Cardiac muscle cell (in vitro differentiated cells and primary cell): Measurements from ENCODE around the gene ANO10. TPM values are rescaled to one million over a fixed set of nuclear protein-coding genes. Genes with fewer than 3 reads are reported as not detected.

Experiments used
- DNase-seq, 2 donors: peaks; one replicate each; pipeline versions ENCODE4 v3.0.0 to v3.0.0-alpha.2; 2010 to 2017; ENCODE audit warnings: low read depth in 1 of 2, low spot score in 1 of 2
- H3K27ac ChIP-seq: fragments of 200-600 bp; sonication (generic); 2 replicates; pipeline ENCODE4 v1.5.1; 2016
- H3K27me3 ChIP-seq: fragments of 200-600 bp; sonication (generic); 2 replicates; pipeline ENCODE4 v1.6.0; 2016; ENCODE audit warnings: control low read depth
- H3K36me3 ChIP-seq: fragments of 200-600 bp; sonication (generic); 2 replicates; pipeline ENCODE4 v1.5.1; 2016; ENCODE audit warnings: control low read depth
- H3K4me1 ChIP-seq: fragments of 200-600 bp; sonication (generic); 2 replicates; pipeline ENCODE4 v1.8.1; 2017; ENCODE audit warnings: low read depth, mild to moderate bottlenecking, mixed run types
- H3K4me3 ChIP-seq: fragments of 200-600 bp; sonication (generic); 2 replicates; pipeline ENCODE4 v1.5.1; 2016; ENCODE audit warnings: mild to moderate bottlenecking
- H3K9me3 ChIP-seq: fragments of 200-600 bp; sonication (generic); 2 replicates; pipeline ENCODE4 v1.5.1; 2017; ENCODE audit warnings: low read depth, mild to moderate bottlenecking, control low read depth
- polyA plus RNA-seq: library from polyadenylated mRNA; unstranded; fragments of >200 nt; fragmentation: Nextera tagmentation; extraction: Ambion mirVana; gene quantifications from 2 replicates; pipeline ENCODE4 v1.2.1, GENCODE V29; 2016
- total RNA-seq: library from RNA; depleted of rRNA; stranded (reverse); fragments of >200 nt; gene quantifications from 2 replicates; pipeline ENCODE4 v1.2.3, GENCODE V29; 2016
- TF ChIP-seq, protein P1 (sequence below): IDR thresholded peaks from 2 replicates; pipeline ENCODE4 v1.5.1; 2012; ENCODE audit warnings: low read depth, mild to moderate bottlenecking, low read length

The ANO10 gene
- total and polyA plus RNA-seq, 2 experiments from 2014 or later = 15.0 to 36.6 TPM

DNA sequence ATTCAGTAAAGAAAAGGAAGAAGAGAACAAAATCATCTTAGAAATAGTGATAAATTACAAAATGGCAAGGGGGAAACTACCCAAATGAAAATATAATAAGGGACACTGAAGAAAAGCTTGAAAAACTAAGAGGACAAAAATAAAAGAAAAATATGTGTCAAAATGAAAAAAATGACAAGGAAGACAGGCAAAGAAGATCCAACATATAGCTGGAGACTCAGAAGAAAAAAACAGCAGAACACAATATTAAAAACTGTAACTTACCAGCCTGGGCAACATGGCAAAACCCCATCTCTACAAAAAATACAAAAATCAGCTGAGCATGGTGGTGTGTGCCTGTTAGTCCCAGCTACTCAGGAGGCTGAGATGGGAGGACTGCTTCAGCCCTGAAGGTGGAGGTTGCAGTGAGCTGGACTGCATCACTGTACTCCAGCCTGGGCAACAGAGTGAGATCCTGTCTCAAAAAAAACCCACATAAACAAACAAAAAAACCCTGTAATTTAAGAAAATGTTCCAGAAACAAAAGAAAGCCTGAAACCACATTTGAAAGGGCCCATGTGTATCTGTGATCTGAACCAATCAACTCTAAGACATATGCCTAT is 93.2 kb downstream of the ANO10 start:
- Histone ChIP-seq H3K4me1 (no peaks in the 10 kb centered on the region), H3K36me3 (no peaks in the 10 kb centered on the region), H3K27ac (no peak overlapping the region), H3K4me3 (no peak overlapping the region), H3K27me3 (no peaks in the 10 kb centered on the region), H3K9me3 (no peaks in the 10 kb centered on the region)
- TF ChIP-seq, protein P1, sequence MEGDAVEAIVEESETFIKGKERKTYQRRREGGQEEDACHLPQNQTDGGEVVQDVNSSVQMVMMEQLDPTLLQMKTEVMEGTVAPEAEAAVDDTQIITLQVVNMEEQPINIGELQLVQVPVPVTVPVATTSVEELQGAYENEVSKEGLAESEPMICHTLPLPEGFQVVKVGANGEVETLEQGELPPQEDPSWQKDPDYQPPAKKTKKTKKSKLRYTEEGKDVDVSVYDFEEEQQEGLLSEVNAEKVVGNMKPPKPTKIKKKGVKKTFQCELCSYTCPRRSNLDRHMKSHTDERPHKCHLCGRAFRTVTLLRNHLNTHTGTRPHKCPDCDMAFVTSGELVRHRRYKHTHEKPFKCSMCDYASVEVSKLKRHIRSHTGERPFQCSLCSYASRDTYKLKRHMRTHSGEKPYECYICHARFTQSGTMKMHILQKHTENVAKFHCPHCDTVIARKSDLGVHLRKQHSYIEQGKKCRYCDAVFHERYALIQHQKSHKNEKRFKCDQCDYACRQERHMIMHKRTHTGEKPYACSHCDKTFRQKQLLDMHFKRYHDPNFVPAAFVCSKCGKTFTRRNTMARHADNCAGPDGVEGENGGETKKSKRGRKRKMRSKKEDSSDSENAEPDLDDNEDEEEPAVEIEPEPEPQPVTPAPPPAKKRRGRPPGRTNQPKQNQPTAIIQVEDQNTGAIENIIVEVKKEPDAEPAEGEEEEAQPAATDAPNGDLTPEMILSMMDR = no peak
- no peak for DNase-seq

DNA sequence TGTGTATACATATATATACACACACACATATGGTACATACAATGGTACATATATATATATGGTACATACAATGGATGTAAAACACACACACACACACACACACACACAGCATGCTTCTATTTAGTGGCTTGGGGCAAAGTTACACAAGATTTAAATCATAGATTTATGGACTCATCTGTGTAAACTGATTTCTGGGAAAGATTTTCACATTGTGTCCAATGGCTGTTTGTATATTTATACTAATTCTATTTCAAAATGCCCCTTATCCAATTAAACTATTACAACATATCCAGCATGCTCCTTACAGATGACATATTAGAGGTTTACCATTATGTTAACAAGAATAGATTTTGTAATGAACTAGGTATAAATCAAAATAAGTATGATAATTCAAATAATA is 94.9 kb downstream of the ANO10 start:
- Histone ChIP-seq H3K4me3 (no peak overlapping the region), H3K4me1 (no peaks in the 10 kb centered on the region), H3K27ac (no peak overlapping the region), H3K27me3 (no peaks in the 10 kb centered on the region), H3K9me3 (no peaks in the 10 kb centered on the region), H3K36me3 (no peaks in the 10 kb centered on the region)
- no peak for DNase-seq
- TF ChIP-seq, protein P1 = no peak

DNA sequence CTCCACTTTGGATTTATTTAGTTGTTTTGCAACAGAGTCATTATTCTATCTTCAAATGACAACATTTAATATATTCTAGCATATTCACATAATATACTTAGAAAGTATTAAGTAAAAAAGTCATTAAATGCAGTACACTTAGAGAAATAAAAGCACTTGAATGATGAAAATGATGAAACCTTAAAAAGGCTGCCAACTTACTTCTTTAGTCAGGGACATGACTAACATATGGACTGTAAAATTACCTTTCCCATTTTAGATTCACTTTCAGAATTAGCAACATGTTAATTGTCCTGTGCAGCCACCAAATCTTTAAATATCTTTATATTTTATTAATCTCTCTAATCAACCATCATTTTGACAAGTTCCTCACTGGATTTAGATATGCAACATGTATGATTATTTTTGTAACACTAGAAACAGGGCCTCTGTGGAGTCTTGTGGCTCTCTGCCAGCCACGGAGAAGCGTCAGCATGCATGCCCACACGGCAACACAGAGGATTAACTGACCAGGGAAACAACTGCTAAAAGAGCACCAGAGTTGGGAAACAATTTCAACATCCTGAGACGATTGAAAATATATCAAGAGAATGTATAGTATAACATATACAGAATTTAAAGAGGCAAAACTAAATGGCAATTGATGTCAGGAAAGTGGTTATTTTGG is 95.7 kb downstream of the ANO10 start:
- peak in 1 of 2 donors; percentile 64 for DNase-seq
- Histone ChIP-seq H3K9me3 (no peaks in the 10 kb centered on the region), H3K27ac (no peak overlapping the region), H3K4me3 (no peak overlapping the region), H3K4me1 (no peaks in the 10 kb centered on the region), H3K36me3 (no peaks in the 10 kb centered on the region), H3K27me3 (no peaks in the 10 kb centered on the region)
- TF ChIP-seq, protein P1 = no peak

DNA sequence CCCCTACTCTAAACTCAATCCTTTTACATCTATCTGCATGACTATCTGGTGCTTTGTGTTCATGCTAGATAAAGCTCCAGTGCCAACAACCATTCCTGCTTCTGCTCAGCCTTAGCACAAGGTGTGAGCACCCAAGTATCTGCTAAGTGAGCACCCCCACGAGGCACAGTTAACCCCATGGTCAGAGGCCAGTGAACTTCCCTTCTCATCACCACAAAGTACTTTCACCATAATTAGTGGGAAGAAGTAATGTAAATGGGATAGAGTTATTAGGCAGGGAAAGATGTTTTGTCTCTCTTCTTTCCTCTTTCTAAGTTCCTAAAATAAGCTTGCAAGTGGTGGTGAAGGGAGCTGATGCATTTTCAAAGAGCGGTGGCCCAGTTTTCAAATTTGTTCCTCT is 96.4 kb downstream of the ANO10 start:
- no peaks in the 10 kb centered on the region for H3K36me3 ChIP-seq
- no peak for DNase-seq
- TF ChIP-seq, protein P1 = no peak
- H3K9me3 ChIP-seq = no peaks in the 10 kb centered on the region
- no peak overlapping the region for H3K4me3 ChIP-seq
- no peaks in the 10 kb centered on the region for H3K27me3 ChIP-seq
- H3K27ac ChIP-seq = no peak overlapping the region
- H3K4me1 ChIP-seq = no peaks in the 10 kb centered on the region

DNA sequence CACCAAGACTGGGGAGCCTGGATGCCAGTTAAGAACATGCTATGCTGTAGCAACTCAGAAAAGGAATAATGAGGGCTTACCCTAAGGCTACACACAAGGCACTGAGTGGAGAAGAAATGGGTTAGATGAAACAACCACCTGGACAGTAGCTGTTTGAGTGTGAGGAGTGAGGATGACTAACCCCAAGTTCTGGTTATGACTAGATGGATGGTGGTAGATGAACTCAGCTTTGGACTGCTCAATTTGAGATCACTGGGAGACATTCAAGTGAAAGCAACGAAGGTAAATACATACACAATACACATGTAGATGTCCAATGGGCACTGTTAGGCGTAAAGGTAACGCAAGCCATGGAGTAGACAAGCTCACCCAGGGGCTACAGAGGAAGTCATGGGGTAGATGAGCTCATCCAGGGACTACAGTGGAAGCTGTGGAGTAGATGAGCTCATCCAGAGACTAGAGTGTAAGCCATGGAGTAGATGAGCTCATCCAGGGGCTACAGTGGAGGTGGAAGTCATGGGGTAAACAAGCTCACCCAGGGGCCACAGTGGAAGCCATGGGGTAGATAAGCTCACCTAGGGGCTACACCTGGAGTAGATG is 98.3 kb downstream of the ANO10 start:
- no peaks in the 10 kb centered on the region for H3K36me3 ChIP-seq
- no peaks in the 10 kb centered on the region for H3K9me3 ChIP-seq
- H3K27me3 ChIP-seq = no peaks in the 10 kb centered on the region
- DNase-seq = no peak
- no peaks in the 10 kb centered on the region for H3K4me1 ChIP-seq
- H3K27ac ChIP-seq = no peak overlapping the region
- TF ChIP-seq, protein P1 = no peak
- H3K4me3 ChIP-seq = no peak overlapping the region
